Measurements from ENCODE around the gene RHBDF1. TPM values are rescaled to one million over a fixed set of nuclear protein-coding genes. Genes with fewer than 3 reads are reported as not detected.
"Not testable (repeated sequence)": the region's sequence is repeated elsewhere in the genome, so short reads cannot be mapped to it uniquely, and the experiment has no call there.

The RHBDF1 gene
- polyA plus RNA-seq, 1 of the 3 experiments (the other 2 are of a cell fraction), result 54.1 TPM

DNA sequence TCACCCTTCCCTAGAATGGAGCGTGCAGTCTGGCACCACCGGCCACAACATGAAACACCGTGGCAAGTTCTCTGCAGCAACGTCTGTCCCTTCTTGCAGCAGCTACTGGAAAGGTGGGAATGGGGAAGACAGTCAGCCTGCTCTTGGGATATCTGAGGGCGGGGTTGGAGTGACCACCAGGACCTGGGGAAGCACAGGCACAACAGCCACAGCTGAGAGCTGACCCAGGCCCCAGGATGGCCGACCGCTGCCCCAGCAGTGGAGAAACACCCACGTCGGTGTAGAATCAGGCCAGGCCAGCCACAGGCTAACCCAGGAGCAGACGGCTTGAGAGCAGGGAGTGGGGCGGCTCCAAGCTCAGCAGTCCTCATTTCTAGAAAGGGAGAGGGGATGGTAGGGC, 34.2 kb downstream of the RHBDF1 start:
- H3K9me3 ChIP-seq; H4K20me1 ChIP-seq (ENCODE audit: insufficient read depth); H3K4me3 ChIP-seq (ENCODE audit: low read depth in 2 of 2, low read length in 1 of 2); H3K27me3 ChIP-seq (ENCODE audit: insufficient read depth); H3K36me3 ChIP-seq (replicated peaks in 1 of 2; ENCODE audit: control insufficient read depth in 1 of 2, insufficient read depth in 2 of 2, low read length in 1 of 2); H3F3A ChIP-seq (replicated peaks; ENCODE audit: insufficient read depth); POLR2A ChIA-PET; H2AFZ ChIP-seq (ENCODE audit: low read depth); H3K9me2 ChIP-seq; DNase-seq; H3K4me2 ChIP-seq; H3K79me2 ChIP-seq (ENCODE audit: insufficient read depth); H3K27ac ChIP-seq (ENCODE audit: low read depth in 2 of 2, low read length in 1 of 2); H3K9ac ChIP-seq; H3K4me1 ChIP-seq (ENCODE audit: control insufficient read depth in 1 of 2, insufficient read depth in 2 of 2, low read depth in 1 of 2, low read length in 1 of 2): not testable (repeated sequence)
- WGBS (ENCODE audit: low lambda C conversion rate), result 96% methylated on average over 10 of the region's 11 CpGs
- CTCF ChIA-PET, result interaction anchor here (1.3 kb wide), 1 partner anchor 27 kb away, joined by 5 read pairs; no protein-coding TSS in a partner anchor

DNA sequence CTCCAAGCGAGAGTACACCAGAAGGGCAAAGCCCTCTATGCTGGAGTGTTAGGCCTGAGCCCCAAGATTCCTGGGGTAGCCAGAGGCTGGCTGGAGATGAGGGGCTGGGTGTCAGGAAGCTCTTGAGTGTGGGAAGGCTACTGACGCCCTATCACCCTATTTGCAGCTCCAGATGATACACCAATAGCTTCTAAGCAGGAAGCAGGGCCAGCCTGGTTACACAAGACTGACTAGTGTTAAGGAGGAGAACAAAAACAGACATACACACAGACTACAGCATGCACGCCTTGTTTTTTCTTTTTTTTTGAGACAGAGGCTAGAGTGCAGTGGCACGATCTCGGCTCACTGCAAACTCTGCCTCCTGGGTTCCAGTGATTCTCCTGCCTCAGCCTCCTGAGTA, 34.9 kb downstream of the RHBDF1 start:
- no peak overlapping the region for H3K4me2 ChIP-seq
- no peaks in the 10 kb centered on the region for H3K9me3 ChIP-seq
- no peak overlapping the region for H3K27ac ChIP-seq (ENCODE audit: low read depth in 2 of 2, low read length in 1 of 2)
- no peak overlapping the region for H2AFZ ChIP-seq (ENCODE audit: low read depth)
- ChIA-PET CTCF (interaction anchor here (1.0 kb wide), 1 partner anchor 28 kb away, joined by 3 read pairs; no protein-coding TSS in a partner anchor), POLR2A (no interaction called here)
- H3F3A ChIP-seq (replicated peaks; ENCODE audit: insufficient read depth), result no peaks in the 10 kb centered on the region
- no peaks in the 10 kb centered on the region for H3K27me3 ChIP-seq (ENCODE audit: insufficient read depth)
- H3K36me3 ChIP-seq (replicated peaks in 1 of 2; ENCODE audit: control insufficient read depth in 1 of 2, insufficient read depth in 2 of 2, low read length in 1 of 2), result no peaks in the 10 kb centered on the region
- H3K4me3 ChIP-seq (ENCODE audit: low read depth in 2 of 2, low read length in 1 of 2), result no peak overlapping the region
- no peaks in the 10 kb centered on the region for H4K20me1 ChIP-seq (ENCODE audit: insufficient read depth)
- DNase-seq, result no peak
- no peaks in the 10 kb centered on the region for H3K79me2 ChIP-seq (ENCODE audit: insufficient read depth)
- peaks cover 0 to 5% of the 10 kb centered on the region in 2 experiments; a peak in 1 of 4 replicates for H3K4me1 ChIP-seq (ENCODE audit: control insufficient read depth in 1 of 2, insufficient read depth in 2 of 2, low read depth in 1 of 2, low read length in 1 of 2)
- no peak for TF ChIP-seq SIN3A (IDR thresholded peaks at IDR 0.05; ENCODE audit: borderline replicate concordance, low read depth, low read length)
- TF ChIP-seq, protein P1, sequence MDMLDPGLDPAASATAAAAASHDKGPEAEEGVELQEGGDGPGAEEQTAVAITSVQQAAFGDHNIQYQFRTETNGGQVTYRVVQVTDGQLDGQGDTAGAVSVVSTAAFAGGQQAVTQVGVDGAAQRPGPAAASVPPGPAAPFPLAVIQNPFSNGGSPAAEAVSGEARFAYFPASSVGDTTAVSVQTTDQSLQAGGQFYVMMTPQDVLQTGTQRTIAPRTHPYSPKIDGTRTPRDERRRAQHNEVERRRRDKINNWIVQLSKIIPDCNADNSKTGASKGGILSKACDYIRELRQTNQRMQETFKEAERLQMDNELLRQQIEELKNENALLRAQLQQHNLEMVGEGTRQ (IDR thresholded peaks at IDR 0.05; ENCODE audit: borderline replicate concordance, low read depth, low read length), result no peak
- TF ChIP-seq YY1 (IDR thresholded peaks at IDR 0.05; ENCODE audit: low read depth), result no peak
- TF ChIP-seq GABPA (IDR thresholded peaks at IDR 0.05; ENCODE audit: low read depth), result no peak
- no peak for TF ChIP-seq RFX5 (IDR thresholded peaks at IDR 0.05; ENCODE audit: low read length)
- no peak for TF ChIP-seq EP300 (IDR thresholded peaks at IDR 0.05; ENCODE audit: borderline replicate concordance in 1 of 2, low read depth in 1 of 2, low read length in 1 of 2)
- no peak for TF ChIP-seq MXI1 (IDR thresholded peaks at IDR 0.05; ENCODE audit: low read depth, low read length)
- TF ChIP-seq, protein P2, sequence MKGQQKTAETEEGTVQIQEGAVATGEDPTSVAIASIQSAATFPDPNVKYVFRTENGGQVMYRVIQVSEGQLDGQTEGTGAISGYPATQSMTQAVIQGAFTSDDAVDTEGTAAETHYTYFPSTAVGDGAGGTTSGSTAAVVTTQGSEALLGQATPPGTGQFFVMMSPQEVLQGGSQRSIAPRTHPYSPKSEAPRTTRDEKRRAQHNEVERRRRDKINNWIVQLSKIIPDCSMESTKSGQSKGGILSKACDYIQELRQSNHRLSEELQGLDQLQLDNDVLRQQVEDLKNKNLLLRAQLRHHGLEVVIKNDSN (IDR thresholded peaks at IDR 0.05; ENCODE audit: borderline replicate concordance, low read depth), result no peak
- TF ChIP-seq, protein P3, sequence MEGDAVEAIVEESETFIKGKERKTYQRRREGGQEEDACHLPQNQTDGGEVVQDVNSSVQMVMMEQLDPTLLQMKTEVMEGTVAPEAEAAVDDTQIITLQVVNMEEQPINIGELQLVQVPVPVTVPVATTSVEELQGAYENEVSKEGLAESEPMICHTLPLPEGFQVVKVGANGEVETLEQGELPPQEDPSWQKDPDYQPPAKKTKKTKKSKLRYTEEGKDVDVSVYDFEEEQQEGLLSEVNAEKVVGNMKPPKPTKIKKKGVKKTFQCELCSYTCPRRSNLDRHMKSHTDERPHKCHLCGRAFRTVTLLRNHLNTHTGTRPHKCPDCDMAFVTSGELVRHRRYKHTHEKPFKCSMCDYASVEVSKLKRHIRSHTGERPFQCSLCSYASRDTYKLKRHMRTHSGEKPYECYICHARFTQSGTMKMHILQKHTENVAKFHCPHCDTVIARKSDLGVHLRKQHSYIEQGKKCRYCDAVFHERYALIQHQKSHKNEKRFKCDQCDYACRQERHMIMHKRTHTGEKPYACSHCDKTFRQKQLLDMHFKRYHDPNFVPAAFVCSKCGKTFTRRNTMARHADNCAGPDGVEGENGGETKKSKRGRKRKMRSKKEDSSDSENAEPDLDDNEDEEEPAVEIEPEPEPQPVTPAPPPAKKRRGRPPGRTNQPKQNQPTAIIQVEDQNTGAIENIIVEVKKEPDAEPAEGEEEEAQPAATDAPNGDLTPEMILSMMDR (IDR thresholded peaks at IDR 0.05), result no peak
- no peak overlapping the region for H3K9ac ChIP-seq
- 94% methylated on average over 4 of the region's 5 CpGs for WGBS (ENCODE audit: low lambda C conversion rate)
- H3K9me2 ChIP-seq, result no peaks in the 10 kb centered on the region

Measured in SK-N-SH (cell line).